Lung (tissue), 12 donors: ENCODE results near the gene MAP3K2. TPM values are rescaled to one million over a fixed set of nuclear protein-coding genes. Genes with fewer than 3 reads are reported as not detected.

Experiments
- ATAC-seq: fragments of 200-7000 bp; cut with Tn5 transposase; one replicate; pipeline ENCODE4 v1.9.1; 2020; ENCODE audit warnings: moderate number of reproducible peaks; ENCODE audit not compliant: insufficient read depth, low FRiP score
- DNase-seq, 3 donors: peaks; one replicate each; pipeline ENCODE4 v3.0.0-alpha.2; 2013 to 2017
- H3K27ac ChIP-seq, 2 donors: one replicate each; pipeline ENCODE4 v1.5.1; 2013; ENCODE audit warnings: mild to moderate bottlenecking in 2 of 2, moderate library complexity in 2 of 2, control low read depth in 1 of 2, inconsistent platforms in 1 of 2, low read depth in 1 of 2, low read length in 1 of 2
- H3K27me3 ChIP-seq, 3 donors: one replicate each; pipeline ENCODE4 v1.5.1; 2013; ENCODE audit warnings: low read length in 2 of 3; ENCODE audit not compliant: control insufficient read depth in 3 of 3, insufficient read depth in 3 of 3
- H3K36me3 ChIP-seq, 4 donors: one replicate each; pipeline ENCODE4 v1.5.1; 2013; ENCODE audit warnings: low read length in 4 of 4, mild to moderate bottlenecking in 1 of 4, moderate library complexity in 1 of 4; ENCODE audit not compliant: control insufficient read depth in 4 of 4, insufficient read depth in 4 of 4
- H3K4me1 ChIP-seq, 5 donors: one replicate each; pipeline ENCODE4 v1.5.1; 2013; ENCODE audit warnings: low read length in 5 of 5, mild to moderate bottlenecking in 2 of 5, moderate library complexity in 1 of 5; ENCODE audit not compliant: control insufficient read depth in 5 of 5, insufficient read depth in 5 of 5
- H3K4me3 ChIP-seq: one replicate; pipeline ENCODE4 v1.5.1; 2013; ENCODE audit warnings: mild to moderate bottlenecking, control low read depth, moderate library complexity
- H3K9ac ChIP-seq, 2 donors: one replicate each; pipeline ENCODE4 v1.5.1; 2013; ENCODE audit warnings: low read length in 2 of 2, control low read depth in 1 of 2; ENCODE audit not compliant: insufficient read depth in 1 of 2
- H3K9me3 ChIP-seq, 4 donors: one replicate each; pipeline ENCODE4 v1.5.1; 2013; ENCODE audit warnings: low read length in 3 of 4, mild to moderate bottlenecking in 1 of 4, moderate library complexity in 1 of 4; ENCODE audit not compliant: control insufficient read depth in 4 of 4, insufficient read depth in 3 of 4
- CTCF ChIP-seq: IDR thresholded peaks from 2 replicates; pipeline ENCODE4 v1.5.1; 2012; ENCODE audit warnings: mild to moderate bottlenecking; ENCODE audit errors: control extremely low read depth, extremely low read depth
- WGBS, 2 donors: extraction: QIAGEN DNeasy Blood & Tissue Kit; methylation state at CpG; one replicate each; pipeline ENCODE4 v1.1.7; 2013; 5-methylcytosine and 5-hydroxymethylcytosine counted together
- polyA plus RNA-seq, 2 donors: library from polyadenylated mRNA; stranded (reverse); fragments of 200-250 nt; gene quantifications; one replicate each; pipeline ENCODE4 v1.2.1, GENCODE V29; 2013
- total RNA-seq, 2 donors: library from RNA; depleted of rRNA in 1 of 2; stranded (reverse); fragments of >200 nt in 1 of 2; gene quantifications; one replicate each; pipeline ENCODE4 v1.2.1, GENCODE V29; 2014 to 2021
- donor health status: control.
- donor health status: control.
- donor health status: Bipolar disorder and iron deficiency.
- donor health status: healthy.
- donor health status: DM: yes; HTN: yes; CAD: no.

MAP3K2 gene
- total and polyA plus RNA-seq, 4 donors: 8.1 to 81.0 (median 30.8) TPM

- H3K27ac ChIP-seq: no peak overlapping the region
- peaks cover 0 to 8% (median 0%) of the 10 kb centered on the region in 5 donors for H3K4me1 ChIP-seq
- H3K4me3 ChIP-seq: no peak overlapping the region
- peaks cover 0 to 2% (median 0%) of the 10 kb centered on the region in 4 donors for H3K9me3 ChIP-seq
- ATAC-seq (no peak), DNase-seq (no peak)
- no peak for TF ChIP-seq CTCF
- H3K36me3 ChIP-seq: no peaks in the 10 kb centered on the region
- H3K27me3 ChIP-seq: peaks cover 0 to 21% (median 0%) of the 10 kb centered on the region in 3 donors
- 94 to 97% methylated on average over 16 of the region's 16 CpGs for WGBS, 2 donors
- no peak overlapping the region for H3K9ac ChIP-seq
These were observed 38.0 kb upstream of the MAP3K2 start for GRCh38 chr2:127425540-127426490.

DNA sequence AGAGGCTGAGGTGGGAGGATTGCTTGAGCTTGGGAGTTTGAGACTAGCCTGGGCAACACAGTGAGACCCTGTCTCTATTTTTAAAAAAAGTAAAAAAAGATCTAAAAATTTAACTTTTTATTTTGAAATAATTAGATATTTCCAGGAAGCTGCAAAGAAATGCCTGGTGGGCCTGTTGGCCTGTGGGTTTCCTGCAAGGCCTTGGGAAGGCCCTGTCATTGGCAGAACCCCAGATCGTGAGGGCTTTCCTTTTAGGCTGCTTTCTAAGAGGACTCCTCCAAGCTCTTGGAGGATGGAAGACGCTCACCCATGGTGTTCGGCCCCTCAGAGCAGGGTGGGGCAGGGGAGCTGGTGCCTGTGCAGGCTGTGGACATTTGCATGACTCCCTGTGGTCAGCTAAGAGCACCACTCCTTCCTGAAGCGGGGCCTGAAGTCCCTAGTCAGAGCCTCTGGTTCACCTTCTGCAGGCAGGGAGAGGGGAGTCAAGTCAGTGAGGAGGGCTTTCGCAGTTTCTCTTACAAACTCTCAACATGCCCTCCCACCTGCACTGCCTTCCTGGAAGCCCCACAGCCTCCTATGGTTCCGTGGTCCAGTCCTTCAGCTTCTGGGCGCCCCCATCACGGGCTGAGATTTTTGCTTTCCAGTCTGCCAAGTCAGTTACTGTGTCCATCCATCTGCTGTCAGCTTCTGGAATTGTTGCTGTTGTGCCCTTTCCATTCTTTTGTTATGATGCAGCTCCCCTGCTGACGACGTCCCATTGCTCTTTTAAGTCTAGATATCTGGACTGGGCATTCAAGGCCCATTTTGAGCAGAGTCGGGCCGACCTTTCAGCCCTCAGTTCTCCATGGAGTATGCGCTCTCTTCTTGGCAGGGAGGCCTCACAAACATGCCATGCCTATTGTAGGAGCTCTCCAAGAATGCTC is 37.1 kb upstream of the MAP3K2 start:
- DNase-seq (no peak), ATAC-seq (no peak)
- Histone ChIP-seq H3K4me3 (no peak overlapping the region), H3K36me3 (no peaks in the 10 kb centered on the region), H3K27me3 (peaks cover 0 to 21% (median 0%) of the 10 kb centered on the region in 3 donors), H3K4me1 (peaks cover 0 to 8% (median 0%) of the 10 kb centered on the region in 5 donors), H3K9me3 (peaks cover 0 to 2% (median 0%) of the 10 kb centered on the region in 4 donors), H3K27ac (no peak overlapping the region), H3K9ac (no peak overlapping the region)
- TF ChIP-seq CTCF: no peak
- 84 to 87% methylated on average over 13 of the region's 13 CpGs for WGBS, 2 donors

- no peak for ATAC-seq
- peaks cover 0 to 2% (median 0%) of the 10 kb centered on the region in 4 donors for H3K9me3 ChIP-seq
- peaks cover 0 to 8% (median 0%) of the 10 kb centered on the region in 5 donors for H3K4me1 ChIP-seq
- WGBS, 2 donors: 50 to 61% methylated on average over 1 of the region's 1 CpG
- no peak for TF ChIP-seq CTCF
- peaks cover 0 to 21% (median 0%) of the 10 kb centered on the region in 3 donors for H3K27me3 ChIP-seq
- H3K9ac ChIP-seq: no peak overlapping the region
- H3K4me3 ChIP-seq: no peak overlapping the region
- no peaks in the 10 kb centered on the region for H3K36me3 ChIP-seq
- no peak for DNase-seq
- H3K27ac ChIP-seq: no peak overlapping the region
These were observed 36.1 kb upstream of the MAP3K2 start for GRCh38 chr2:127423880-127424279.
